Fibroblast of mammary gland (primary cell): ENCODE data around the gene EXD3.
"Not testable (repeated sequence)": the region's sequence is repeated elsewhere in the genome, so short reads cannot be mapped to it uniquely, and the experiment has no call there.

Experiments
- DNase-seq: peaks from one replicate; pipeline ENCODE4 v3.0.0-alpha.2; 2010; ENCODE audit warnings: low read depth
- H3K4me3 ChIP-seq: 2 replicates; pipeline ENCODE4 v1.5.1; 2011; ENCODE audit warnings: low read depth, mild to moderate bottlenecking, low read length, moderate library complexity; ENCODE audit not compliant: control insufficient read depth
- TF ChIP-seq, protein P1 (sequence below): conservative IDR thresholded peaks from 2 replicates; pipeline ENCODE4 v1.5.1; 2011; ENCODE audit warnings: low read depth, low read length, inconsistent platforms; ENCODE audit not compliant: control insufficient read depth, insufficient read depth

Gene EXD3

DNA sequence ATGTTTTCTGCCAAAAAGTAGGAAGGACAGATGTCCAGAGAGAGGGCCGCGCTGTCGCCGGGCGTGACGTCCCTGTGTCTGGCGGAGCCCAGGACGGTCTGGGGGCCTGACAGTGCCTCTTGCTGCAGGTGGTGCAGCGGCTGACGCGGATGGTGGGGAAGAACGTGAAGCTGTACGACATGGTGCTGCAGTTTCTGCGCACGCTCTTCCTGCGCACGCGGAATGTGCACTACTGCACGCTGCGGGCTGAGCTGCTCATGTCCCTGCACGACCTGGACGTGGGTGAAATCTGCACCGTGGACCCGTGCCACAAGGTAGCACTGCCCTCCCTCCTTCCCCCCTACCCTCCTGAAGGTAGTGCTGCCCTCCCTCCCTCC lies 160.1 kb downstream of the EXD3 start:
- no peak for DNase-seq
- TF ChIP-seq, protein P1, sequence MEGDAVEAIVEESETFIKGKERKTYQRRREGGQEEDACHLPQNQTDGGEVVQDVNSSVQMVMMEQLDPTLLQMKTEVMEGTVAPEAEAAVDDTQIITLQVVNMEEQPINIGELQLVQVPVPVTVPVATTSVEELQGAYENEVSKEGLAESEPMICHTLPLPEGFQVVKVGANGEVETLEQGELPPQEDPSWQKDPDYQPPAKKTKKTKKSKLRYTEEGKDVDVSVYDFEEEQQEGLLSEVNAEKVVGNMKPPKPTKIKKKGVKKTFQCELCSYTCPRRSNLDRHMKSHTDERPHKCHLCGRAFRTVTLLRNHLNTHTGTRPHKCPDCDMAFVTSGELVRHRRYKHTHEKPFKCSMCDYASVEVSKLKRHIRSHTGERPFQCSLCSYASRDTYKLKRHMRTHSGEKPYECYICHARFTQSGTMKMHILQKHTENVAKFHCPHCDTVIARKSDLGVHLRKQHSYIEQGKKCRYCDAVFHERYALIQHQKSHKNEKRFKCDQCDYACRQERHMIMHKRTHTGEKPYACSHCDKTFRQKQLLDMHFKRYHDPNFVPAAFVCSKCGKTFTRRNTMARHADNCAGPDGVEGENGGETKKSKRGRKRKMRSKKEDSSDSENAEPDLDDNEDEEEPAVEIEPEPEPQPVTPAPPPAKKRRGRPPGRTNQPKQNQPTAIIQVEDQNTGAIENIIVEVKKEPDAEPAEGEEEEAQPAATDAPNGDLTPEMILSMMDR: no peak
- H3K4me3 ChIP-seq: no peak overlapping the region

DNA sequence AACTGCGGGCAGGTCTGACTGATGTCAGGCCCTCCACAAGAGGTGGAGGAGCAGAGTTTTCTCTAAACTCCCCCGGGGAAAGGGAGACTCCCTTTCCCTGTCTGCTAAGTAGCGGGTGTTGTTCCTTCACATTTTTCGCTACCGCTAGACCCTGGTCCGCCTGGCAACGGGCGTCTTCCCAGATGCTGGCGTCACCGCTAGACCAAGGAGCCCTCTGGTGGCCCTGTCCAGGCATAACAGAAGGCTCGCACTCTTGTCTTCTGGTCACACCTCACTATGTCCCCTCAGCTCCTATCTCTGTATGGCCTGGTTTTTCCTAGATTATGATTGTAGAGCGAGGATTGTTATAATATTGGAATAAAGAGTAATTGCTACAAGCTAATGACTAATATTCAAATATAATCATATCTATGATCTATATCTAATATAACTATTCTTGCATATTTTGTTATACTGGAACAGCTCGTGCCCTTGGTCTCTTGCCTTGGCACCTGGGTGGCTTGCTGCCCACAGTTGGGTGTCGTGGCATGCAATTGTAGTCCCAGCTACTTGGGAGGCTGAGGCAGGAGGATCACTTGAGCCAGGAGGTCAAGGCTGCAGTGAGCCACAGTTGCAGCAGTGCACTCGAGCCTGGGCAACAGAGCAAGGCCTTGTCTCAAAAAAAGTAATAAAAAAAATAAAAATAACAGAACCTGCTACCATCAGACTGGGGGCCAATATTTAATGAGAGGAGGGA lies 160.6 kb downstream of the EXD3 start:
- peak; percentile 49 for DNase-seq
- TF ChIP-seq, protein P1: peak; percentile 25
- H3K4me3 ChIP-seq: not testable (repeated sequence)
